Parathyroid adenoma (tissue), 2 donors: ENCODE data around the gene SPINK1.

Experiments
- H2AFZ ChIP-seq: fragments of 300-600 bp; sonication (generic); one replicate; pipeline ENCODE4 v1.7.0; 2017; ENCODE audit warnings: antibody characterized with exemption, mild to moderate bottlenecking
- H3K27ac ChIP-seq: fragments of 300-600 bp; sonication (generic); one replicate; pipeline ENCODE4 v1.7.0; 2017
- H3K27me3 ChIP-seq: fragments of 300-600 bp; sonication (generic); one replicate; pipeline ENCODE4 v1.7.0; 2017; ENCODE audit warnings: low read length; ENCODE audit not compliant: control insufficient read depth, insufficient read depth
- H3K36me3 ChIP-seq: fragments of 300-600 bp; sonication (generic); one replicate; pipeline ENCODE4 v1.7.0; 2017; ENCODE audit warnings: low read length; ENCODE audit not compliant: control insufficient read depth, insufficient read depth
- H3K4me1 ChIP-seq: fragments of 300-600 bp; sonication (generic); one replicate; pipeline ENCODE4 v1.7.0; 2017; ENCODE audit warnings: control low read depth
- H3K4me2 ChIP-seq: fragments of 300-600 bp; sonication (generic); one replicate; pipeline ENCODE4 v1.7.0; 2017; ENCODE audit warnings: low read length
- H3K4me3 ChIP-seq: fragments of 300-600 bp; sonication (generic); one replicate; pipeline ENCODE4 v1.7.0; 2017; ENCODE audit warnings: low read depth, low read length
- H3K79me2 ChIP-seq: fragments of 300-600 bp; sonication (generic); one replicate; pipeline ENCODE4 v1.7.0; 2017; ENCODE audit warnings: control low read depth
- H3K9ac ChIP-seq: fragments of 300-600 bp; sonication (generic); one replicate; pipeline ENCODE4 v1.7.0; 2017; ENCODE audit warnings: mild to moderate bottlenecking
- H3K9me3 ChIP-seq: fragments of 300-600 bp; sonication (generic); one replicate; pipeline ENCODE4 v1.7.0; 2017; ENCODE audit warnings: low read length; ENCODE audit not compliant: control insufficient read depth
- TF ChIP-seq, protein P1 (sequence below): fragments of 300-600 bp; sonication (generic); IDR thresholded peaks from one replicate; pipeline ENCODE4 v1.7.0; 2017; ENCODE audit warnings: antibody characterized with exemption, mild to moderate bottlenecking
- donor health status: primary hyperparathyroidism.

Gene SPINK1

DNA sequence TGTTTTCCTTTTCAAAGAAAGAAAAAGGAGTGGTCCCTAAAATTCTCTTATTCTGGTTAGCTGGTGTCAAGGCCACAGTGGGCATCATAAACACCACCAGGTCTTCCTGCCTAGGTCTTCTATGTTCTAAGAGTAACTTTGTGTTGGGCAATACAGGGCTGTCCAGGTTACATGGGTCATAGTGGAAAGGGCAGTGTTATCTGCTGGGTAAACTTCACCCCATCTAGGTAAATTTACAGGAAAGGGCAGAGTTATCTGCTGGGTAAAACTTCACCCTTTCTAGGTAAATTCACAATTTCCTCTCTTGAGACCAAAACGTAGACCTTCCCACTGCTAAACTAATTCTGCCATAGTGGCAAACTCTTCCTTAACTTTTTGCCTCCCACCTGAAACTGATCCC, 30.0 kb downstream of the SPINK1 start:
- Histone ChIP-seq H3K4me3 (no peak overlapping the region), H2AFZ (no peak overlapping the region), H3K79me2 (no peaks in the 10 kb centered on the region), H3K36me3 (no peaks in the 10 kb centered on the region), H3K4me2 (no peak overlapping the region), H3K9ac (no peak overlapping the region), H3K9me3 (no peaks in the 10 kb centered on the region), H3K27me3 (no peaks in the 10 kb centered on the region), H3K4me1 (peaks cover 16% of the 10 kb centered on the region), H3K27ac (no peak overlapping the region)
- TF ChIP-seq, protein P1, sequence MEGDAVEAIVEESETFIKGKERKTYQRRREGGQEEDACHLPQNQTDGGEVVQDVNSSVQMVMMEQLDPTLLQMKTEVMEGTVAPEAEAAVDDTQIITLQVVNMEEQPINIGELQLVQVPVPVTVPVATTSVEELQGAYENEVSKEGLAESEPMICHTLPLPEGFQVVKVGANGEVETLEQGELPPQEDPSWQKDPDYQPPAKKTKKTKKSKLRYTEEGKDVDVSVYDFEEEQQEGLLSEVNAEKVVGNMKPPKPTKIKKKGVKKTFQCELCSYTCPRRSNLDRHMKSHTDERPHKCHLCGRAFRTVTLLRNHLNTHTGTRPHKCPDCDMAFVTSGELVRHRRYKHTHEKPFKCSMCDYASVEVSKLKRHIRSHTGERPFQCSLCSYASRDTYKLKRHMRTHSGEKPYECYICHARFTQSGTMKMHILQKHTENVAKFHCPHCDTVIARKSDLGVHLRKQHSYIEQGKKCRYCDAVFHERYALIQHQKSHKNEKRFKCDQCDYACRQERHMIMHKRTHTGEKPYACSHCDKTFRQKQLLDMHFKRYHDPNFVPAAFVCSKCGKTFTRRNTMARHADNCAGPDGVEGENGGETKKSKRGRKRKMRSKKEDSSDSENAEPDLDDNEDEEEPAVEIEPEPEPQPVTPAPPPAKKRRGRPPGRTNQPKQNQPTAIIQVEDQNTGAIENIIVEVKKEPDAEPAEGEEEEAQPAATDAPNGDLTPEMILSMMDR: no peak

GRCh38 chr5:147800491-147800890, 31.0 kb downstream of the SPINK1 start:
- TF ChIP-seq, protein P1: no peak
- H3K9me3 ChIP-seq: no peaks in the 10 kb centered on the region
- no peak overlapping the region for H3K27ac ChIP-seq
- H2AFZ ChIP-seq: no peak overlapping the region
- H3K4me2 ChIP-seq: peak overlapping the region; percentile 33
- no peak overlapping the region for H3K4me3 ChIP-seq
- H3K36me3 ChIP-seq: no peaks in the 10 kb centered on the region
- no peaks in the 10 kb centered on the region for H3K27me3 ChIP-seq
- H3K79me2 ChIP-seq: no peaks in the 10 kb centered on the region
- H3K4me1 ChIP-seq: peaks cover 16% of the 10 kb centered on the region
- H3K9ac ChIP-seq: no peak overlapping the region

GRCh38 chr5:147796556-147797308, 34.7 kb downstream of the SPINK1 start:
- Histone ChIP-seq H2AFZ (no peak overlapping the region), H3K4me2 (no peak overlapping the region), H3K27ac (no peak overlapping the region), H3K9me3 (no peaks in the 10 kb centered on the region), H3K27me3 (no peaks in the 10 kb centered on the region), H3K4me3 (no peak overlapping the region), H3K79me2 (no peaks in the 10 kb centered on the region), H3K9ac (no peak overlapping the region), H3K36me3 (no peaks in the 10 kb centered on the region), H3K4me1 (peaks cover 7% of the 10 kb centered on the region)
- TF ChIP-seq, protein P1: no peak

GRCh38 chr5:147791181-147791580, 40.3 kb downstream of the SPINK1 start:
- Histone ChIP-seq H3K36me3 (no peaks in the 10 kb centered on the region), H3K27ac (no peak overlapping the region), H3K4me3 (no peak overlapping the region), H3K9ac (no peak overlapping the region), H3K4me2 (no peak overlapping the region), H3K79me2 (no peaks in the 10 kb centered on the region), H3K27me3 (no peaks in the 10 kb centered on the region), H3K4me1 (no peaks in the 10 kb centered on the region), H2AFZ (no peak overlapping the region), H3K9me3 (no peaks in the 10 kb centered on the region)
- TF ChIP-seq, protein P1: no peak

- no peak overlapping the region for H3K4me2 ChIP-seq
- no peak overlapping the region for H3K9ac ChIP-seq
- no peaks in the 10 kb centered on the region for H3K79me2 ChIP-seq
- H3K27me3 ChIP-seq: no peaks in the 10 kb centered on the region
- peak overlapping the region; percentile 14 for H2AFZ ChIP-seq
- no peaks in the 10 kb centered on the region for H3K9me3 ChIP-seq
- no peak overlapping the region for H3K4me3 ChIP-seq
- no peak overlapping the region for H3K27ac ChIP-seq
- H3K36me3 ChIP-seq: no peaks in the 10 kb centered on the region
- H3K4me1 ChIP-seq: no peaks in the 10 kb centered on the region
- TF ChIP-seq, protein P1: no peak
Measured at GRCh38 chr5:147789820-147790219, 41.7 kb downstream of the SPINK1 start.
